ENCODE measurements around the gene ZNF263. TPM values are rescaled to one million over a fixed set of nuclear protein-coding genes. Genes with fewer than 3 reads are reported as not detected.
A peak's percentile ranks its signal among the peaks of the same experiment; 100 is the strongest.

ZNF263 gene
- total and polyA plus RNA-seq, 11 donors: 5.3 to 18.7 (median 9.6) TPM

GRCh38 chr16:3249451-3249850 is 33.8 kb upstream of the ZNF263 start:
- ATAC-seq (no peak), DNase-seq (no peak)
- Histone ChIP-seq H3K4me3 (no peak overlapping the region), H3K27ac (no peak overlapping the region), H3K9me3 (no peaks in the 10 kb centered on the region), H3K4me1 (no peaks in the 10 kb centered on the region), H3K36me3 (no peaks in the 10 kb centered on the region), H3K27me3 (peaks cover 0 to 4% (median 1%) of the 10 kb centered on the region in 9 donors)
- 70 to 85% (median 81%) methylated on average over 2 to 14 of the region's 14 CpGs for WGBS, 4 donors
- intact Hi-C loops (cut with DNase I): no loop called here
- no peak for TF ChIP-seq POLR2A (IDR thresholded peaks at IDR 0.05)
- TF ChIP-seq CTCF (IDR thresholded peaks at IDR 0.05): no peak

GRCh38 chr16:3252967-3253366 is 30.3 kb upstream of the ZNF263 start:
- Histone ChIP-seq H3K9me3 (no peaks in the 10 kb centered on the region), H3K27ac (no peak overlapping the region), H3K36me3 (no peaks in the 10 kb centered on the region), H3K4me1 (peaks cover 0 to 14% (median 0%) of the 10 kb centered on the region in 12 donors), H3K4me3 (no peak overlapping the region), H3K27me3 (peaks cover 0 to 20% (median 0%) of the 10 kb centered on the region in 9 donors)
- ATAC-seq (no peak), DNase-seq (no peak)
- 70 to 78% (median 77%) methylated on average over 4 of the region's 4 CpGs for WGBS, 4 donors
- intact Hi-C loops (cut with DNase I): no loop called here
- TF ChIP-seq CTCF (IDR thresholded peaks at IDR 0.05): no peak
- TF ChIP-seq POLR2A (IDR thresholded peaks at IDR 0.05): no peak

GRCh38 chr16:3254309-3254708 is 29.0 kb upstream of the ZNF263 start:
- WGBS, 4 donors: 35 to 58% (median 41%) methylated on average over 28 to 35 of the region's 35 CpGs
- intact Hi-C loops (cut with DNase I): no loop called here
- Histone ChIP-seq H3K4me1 (peaks cover 0 to 23% (median 0%) of the 10 kb centered on the region in 12 donors), H3K27me3 (peaks cover 0 to 20% (median 0%) of the 10 kb centered on the region in 9 donors), H3K27ac (no peak overlapping the region), H3K36me3 (no peaks in the 10 kb centered on the region), H3K9me3 (no peaks in the 10 kb centered on the region), H3K4me3 (peak overlapping the region in 1 of 12 donors; percentile 5)
- no peak for DNase-seq
- TF ChIP-seq CTCF (IDR thresholded peaks at IDR 0.05): no peak
- TF ChIP-seq POLR2A (IDR thresholded peaks at IDR 0.05): no peak
- ATAC-seq: no peak

- Histone ChIP-seq H3K4me3 (peak within 1 kb of the TSS in 4 of 12 donors; percentile 1 to 53 (median 14)), H3K27me3 (peaks cover 0 to 20% (median 0%) of the 10 kb centered on the region in 9 donors), H3K27ac (peak within 1 kb of the TSS in 1 of 12 donors; percentile 82), H3K9me3 (no peaks in the 10 kb centered on the region), H3K36me3 (no peaks in the 10 kb centered on the region), H3K4me1 (peaks cover 0 to 33% (median 0%) of the 10 kb centered on the region in 12 donors)
- WGBS, 4 donors: 73 to 83% (median 81%) methylated on average over 12 to 14 of the region's 14 CpGs
- intact Hi-C loops (cut with DNase I): no loop called here
- TF ChIP-seq CTCF (IDR thresholded peaks at IDR 0.05): no peak
- TF ChIP-seq POLR2A (IDR thresholded peaks at IDR 0.05): no peak
- peak in 1 of 5 donors; percentile 24 for DNase-seq
- ATAC-seq: peak in 3 of 4 donors; percentile 40 to 77 (median 51)
Observed at GRCh38 chr16:3256146-3256865, 27.0 kb upstream of the ZNF263 start, which contains the start of gene MEFV. Gene MEFV (minus strand): TSS chr16:3256633. CDS start chr16:3256587, 46 bp downstream.
